Measurements from ENCODE around the gene NEK10.

DNA sequence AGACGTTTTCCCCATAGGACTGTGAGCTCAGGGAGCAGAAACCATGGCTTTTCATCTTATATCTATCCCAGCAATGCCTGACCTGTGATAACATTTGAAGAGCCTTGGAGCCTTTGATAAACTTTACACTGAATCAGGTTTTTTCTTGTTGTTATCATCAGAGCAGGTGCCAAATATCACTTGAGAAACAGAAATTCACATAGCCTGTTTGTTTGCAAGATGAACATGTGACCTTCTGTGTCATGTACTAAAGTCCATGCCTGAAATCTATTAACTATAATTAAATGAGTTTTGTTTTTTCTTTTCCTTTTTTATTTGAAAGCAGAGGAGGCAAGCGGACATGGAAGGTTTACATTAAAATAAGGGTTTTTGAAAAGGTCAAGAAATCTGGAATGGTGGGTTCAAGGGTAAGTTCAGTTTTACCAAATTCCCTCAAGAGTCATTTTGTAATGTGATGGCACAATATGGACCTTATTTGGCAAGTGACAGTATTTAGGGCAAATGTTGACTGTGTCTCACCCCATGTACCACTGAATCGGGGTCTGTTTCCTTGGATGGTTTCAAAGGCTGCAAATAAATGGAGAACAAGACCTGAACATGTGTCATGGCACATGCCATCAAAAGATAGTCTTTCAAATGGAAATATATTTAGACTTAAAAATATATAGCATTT, 90.7 kb downstream of the NEK10 start:
- TF ChIP-seq, protein P1, sequence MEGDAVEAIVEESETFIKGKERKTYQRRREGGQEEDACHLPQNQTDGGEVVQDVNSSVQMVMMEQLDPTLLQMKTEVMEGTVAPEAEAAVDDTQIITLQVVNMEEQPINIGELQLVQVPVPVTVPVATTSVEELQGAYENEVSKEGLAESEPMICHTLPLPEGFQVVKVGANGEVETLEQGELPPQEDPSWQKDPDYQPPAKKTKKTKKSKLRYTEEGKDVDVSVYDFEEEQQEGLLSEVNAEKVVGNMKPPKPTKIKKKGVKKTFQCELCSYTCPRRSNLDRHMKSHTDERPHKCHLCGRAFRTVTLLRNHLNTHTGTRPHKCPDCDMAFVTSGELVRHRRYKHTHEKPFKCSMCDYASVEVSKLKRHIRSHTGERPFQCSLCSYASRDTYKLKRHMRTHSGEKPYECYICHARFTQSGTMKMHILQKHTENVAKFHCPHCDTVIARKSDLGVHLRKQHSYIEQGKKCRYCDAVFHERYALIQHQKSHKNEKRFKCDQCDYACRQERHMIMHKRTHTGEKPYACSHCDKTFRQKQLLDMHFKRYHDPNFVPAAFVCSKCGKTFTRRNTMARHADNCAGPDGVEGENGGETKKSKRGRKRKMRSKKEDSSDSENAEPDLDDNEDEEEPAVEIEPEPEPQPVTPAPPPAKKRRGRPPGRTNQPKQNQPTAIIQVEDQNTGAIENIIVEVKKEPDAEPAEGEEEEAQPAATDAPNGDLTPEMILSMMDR (conservative IDR thresholded peaks at IDR 0.05; ENCODE audit: low read length) = no peak
- TF ChIP-seq EZH2phosphoT487 (IDR thresholded peaks at IDR 0.05; ENCODE audit: borderline replicate concordance) = no peak

All from Loucy (cell line).